IPS-15b (cell line): Measurements from ENCODE around the gene RAMP2.
"Not testable (repeated sequence)": the region's sequence is repeated elsewhere in the genome, so short reads cannot be mapped to it uniquely, and the experiment has no call there.

ENCODE experiments used
- H3K27me3 ChIP-seq: one replicate; pipeline ENCODE4 v1.6.1; 2013; ENCODE audit warnings: low read length; ENCODE audit not compliant: control insufficient read depth, insufficient read depth
- H3K36me3 ChIP-seq: one replicate; pipeline ENCODE4 v1.6.1; 2013; ENCODE audit warnings: low read length; ENCODE audit not compliant: control insufficient read depth, insufficient read depth
- H3K4me1 ChIP-seq: one replicate; pipeline ENCODE4 v1.6.1; 2013; ENCODE audit warnings: mild to moderate bottlenecking, low read length; ENCODE audit not compliant: control insufficient read depth, insufficient read depth
- H3K4me3 ChIP-seq: one replicate; pipeline ENCODE4 v1.5.1; 2013; ENCODE audit warnings: low read depth, low read length
- H3K9ac ChIP-seq: one replicate; pipeline ENCODE4 v1.6.1; 2013; ENCODE audit warnings: low read depth, mild to moderate bottlenecking, low read length
- H3K9me3 ChIP-seq: one replicate; pipeline ENCODE4 v1.6.1; 2013; ENCODE audit warnings: mild to moderate bottlenecking, low read length; ENCODE audit not compliant: control insufficient read depth, insufficient read depth

The RAMP2 gene

GRCh38 chr17:42748908-42749798 lies 11.9 kb upstream of the RAMP2 start:
- peaks cover 10% of the 10 kb centered on the region for H3K4me1 ChIP-seq
- no peak overlapping the region for H3K4me3 ChIP-seq
- peaks cover 16% of the 10 kb centered on the region for H3K27me3 ChIP-seq
- no peaks in the 10 kb centered on the region for H3K36me3 ChIP-seq
- H3K9ac ChIP-seq = no peak overlapping the region
- H3K9me3 ChIP-seq = no peaks in the 10 kb centered on the region

- Histone ChIP-seq H3K9me3 (no peaks in the 10 kb centered on the region), H3K4me1 (peaks cover 10% of the 10 kb centered on the region), H3K36me3 (no peaks in the 10 kb centered on the region), H3K9ac (no peak overlapping the region), H3K4me3 (no peak overlapping the region), H3K27me3 (peaks cover 8% of the 10 kb centered on the region)
These were observed 10.2 kb upstream of the RAMP2 start for GRCh38 chr17:42750739-42751344.

- no peaks in the 10 kb centered on the region for H3K36me3 ChIP-seq
- H3K4me1 ChIP-seq = peaks cover 10% of the 10 kb centered on the region
- H3K9ac ChIP-seq = no peak overlapping the region
- H3K4me3 ChIP-seq = no peak overlapping the region
- H3K27me3 ChIP-seq = peaks cover under 1% of the 10 kb centered on the region
- no peaks in the 10 kb centered on the region for H3K9me3 ChIP-seq
These were observed 9.4 kb upstream of the RAMP2 start for GRCh38 chr17:42751628-42752027.

GRCh38 chr17:42754782-42755181 lies 6.2 kb upstream of the RAMP2 start:
- H3K9ac ChIP-seq = no peak overlapping the region
- H3K4me3 ChIP-seq = no peak overlapping the region
- no peaks in the 10 kb centered on the region for H3K4me1 ChIP-seq
- no peaks in the 10 kb centered on the region for H3K36me3 ChIP-seq
- no peaks in the 10 kb centered on the region for H3K9me3 ChIP-seq
- H3K27me3 ChIP-seq = peaks cover 5% of the 10 kb centered on the region

GRCh38 chr17:42759982-42760651 lies 910 bp upstream of the RAMP2 start:
- no peaks in the 10 kb centered on the region for H3K9me3 ChIP-seq
- no peak overlapping the region for H3K9ac ChIP-seq
- H3K4me1 ChIP-seq = peaks cover 2% of the 10 kb centered on the region
- H3K4me3 ChIP-seq = peak overlapping the region; percentile 56
- no peaks in the 10 kb centered on the region for H3K36me3 ChIP-seq
- peaks cover 25% of the 10 kb centered on the region for H3K27me3 ChIP-seq

GRCh38 chr17:42761638-42762037 lies 611 bp downstream of the RAMP2 start:
- Histone ChIP-seq H3K36me3 (no peaks in the 10 kb centered on the region), H3K4me1 (peaks cover 2% of the 10 kb centered on the region), H3K9me3 (no peaks in the 10 kb centered on the region), H3K4me3 (peak overlapping the region; percentile 56), H3K9ac (no peak overlapping the region), H3K27me3 (peaks cover 25% of the 10 kb centered on the region)

- peaks cover 12% of the 10 kb centered on the region for H3K27me3 ChIP-seq
- no peak overlapping the region for H3K9ac ChIP-seq
- no peaks in the 10 kb centered on the region for H3K36me3 ChIP-seq
- H3K4me1 ChIP-seq = peaks cover 2% of the 10 kb centered on the region
- no peaks in the 10 kb centered on the region for H3K9me3 ChIP-seq
- no peak overlapping the region for H3K4me3 ChIP-seq
These were observed 5.1 kb downstream of the RAMP2 start for GRCh38 chr17:42766124-42766523.

- Histone ChIP-seq H3K27me3 (peaks cover 2% of the 10 kb centered on the region), H3K4me3 (no peak overlapping the region), H3K4me1 (peaks cover 2% of the 10 kb centered on the region), H3K36me3 (no peaks in the 10 kb centered on the region), H3K9me3 (no peaks in the 10 kb centered on the region), H3K9ac (no peak overlapping the region)
These were observed 6.5 kb downstream of the RAMP2 start for GRCh38 chr17:42767512-42767911.

GRCh38 chr17:42768006-42768405 lies 7.0 kb downstream of the RAMP2 start:
- H3K4me3 ChIP-seq, H3K36me3 ChIP-seq, H3K27me3 ChIP-seq, H3K9ac ChIP-seq, H3K4me1 ChIP-seq, H3K9me3 ChIP-seq: not testable (repeated sequence)

- H3K9ac ChIP-seq, H3K4me1 ChIP-seq: not testable (repeated sequence)
These were observed 8.9 kb downstream of the RAMP2 start for GRCh38 chr17:42769964-42770363.

GRCh38 chr17:42772945-42773289 lies 11.9 kb downstream of the RAMP2 start:
- H3K9me3 ChIP-seq = no peaks in the 10 kb centered on the region
- no peaks in the 10 kb centered on the region for H3K36me3 ChIP-seq

More at GRCh38 chr17:42769964-42770363, 8.9 kb downstream of the RAMP2 start:
- H3K36me3 ChIP-seq, H3K9me3 ChIP-seq, H3K27me3 ChIP-seq, H3K4me3 ChIP-seq: not testable (repeated sequence)

More at GRCh38 chr17:42772945-42773289, 11.9 kb downstream of the RAMP2 start:
- no peaks in the 10 kb centered on the region for H3K4me1 ChIP-seq
- no peaks in the 10 kb centered on the region for H3K27me3 ChIP-seq
- H3K9ac ChIP-seq = peak overlapping the region; percentile 97
- peak overlapping the region; percentile 98 for H3K4me3 ChIP-seq
